Stimulated activated CD4-positive, alpha-beta T cell treated with anti-CD3 and anti-CD28 coated beads, Interleukin-1b, Interleukin-23, amount 100 ng/mL, for 24 hours (primary cell): Measurements from ENCODE around the gene RAB5A.
"Not testable (repeated sequence)": the region's sequence is repeated elsewhere in the genome, so short reads cannot be mapped to it uniquely, and the experiment has no call there.

Source experiments
- DNase-seq, 4 experiments: peaks; one replicate each; pipeline ENCODE4 v3.0.0-alpha.2; 2020; ENCODE audit warnings: low read depth in 4 of 4, low spot score in 1 of 4

The RAB5A gene

DNA sequence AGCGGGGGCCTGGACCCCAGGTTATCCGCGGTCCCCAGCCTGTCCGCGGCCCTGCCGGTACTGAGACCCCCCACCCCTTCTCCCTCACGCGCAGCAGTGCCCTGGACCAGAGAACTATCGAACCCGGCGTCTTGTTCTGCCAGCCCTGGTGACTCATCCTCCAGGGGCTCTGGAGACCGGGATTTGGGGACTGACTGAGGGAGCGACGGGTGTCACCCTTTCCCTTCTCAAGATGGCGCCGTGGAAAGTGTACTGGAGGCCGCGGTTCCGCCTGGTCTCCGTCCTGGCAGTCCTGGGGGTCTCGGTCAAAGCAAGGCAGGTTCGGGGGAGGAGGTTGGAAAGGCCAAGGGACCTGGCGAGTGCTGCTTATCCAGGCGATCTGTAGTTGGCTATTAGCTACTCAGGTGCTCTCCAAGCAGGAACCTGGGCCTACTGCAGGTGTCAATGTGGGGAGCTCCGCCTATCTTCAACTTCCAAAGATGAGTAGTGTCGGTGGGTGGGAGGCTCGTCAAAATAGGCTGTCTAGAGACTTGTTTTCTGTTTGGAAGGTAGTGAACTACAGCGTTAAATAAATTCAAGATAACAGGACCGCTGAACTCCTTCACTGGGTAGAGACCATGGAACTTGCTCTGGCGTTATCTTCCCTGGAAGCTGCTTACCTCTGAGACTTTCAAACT is 790 bp downstream of the RAB5A start:
- peak in 3 of 4 experiments; percentile 13 to 30 (median 21) for DNase-seq

DNA sequence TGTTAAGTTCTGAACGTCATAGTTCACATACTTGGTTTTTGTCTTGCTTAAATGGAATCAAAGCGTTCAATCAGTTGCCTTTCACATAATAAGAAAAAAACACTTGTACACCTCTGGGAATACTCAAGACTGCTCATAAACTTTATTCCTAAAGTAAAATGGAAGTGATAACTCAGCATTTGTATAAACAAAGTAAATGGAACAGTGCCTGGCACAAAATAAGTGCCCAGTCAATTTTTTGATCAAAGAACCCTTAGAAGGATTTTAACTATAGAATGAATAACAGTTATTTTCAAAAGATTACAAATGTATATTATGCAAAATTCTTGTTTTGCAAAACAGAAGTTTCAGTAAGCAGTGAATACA is 1.3 kb downstream of the RAB5A start:
- no peak for DNase-seq

DNA sequence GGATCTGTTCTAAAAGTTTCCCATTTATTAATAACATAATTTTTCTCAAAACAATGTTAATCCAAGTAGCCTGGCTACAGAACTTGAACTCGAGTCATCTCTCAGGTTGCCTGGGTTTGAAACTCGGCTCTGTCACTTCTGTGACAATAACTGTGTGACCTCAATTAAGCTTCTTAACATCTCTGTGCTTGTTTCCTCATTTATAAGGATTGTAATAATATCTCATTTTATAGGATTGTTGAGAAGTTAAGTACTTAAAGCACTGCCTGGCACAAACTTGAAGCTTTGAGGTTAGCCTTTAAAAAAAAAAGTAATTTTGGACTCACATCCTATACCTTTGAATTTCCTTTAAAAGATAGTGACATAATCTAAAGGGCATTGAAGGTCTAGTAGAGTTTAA is 3.4 kb downstream of the RAB5A start:
- DNase-seq, result no peak

DNA sequence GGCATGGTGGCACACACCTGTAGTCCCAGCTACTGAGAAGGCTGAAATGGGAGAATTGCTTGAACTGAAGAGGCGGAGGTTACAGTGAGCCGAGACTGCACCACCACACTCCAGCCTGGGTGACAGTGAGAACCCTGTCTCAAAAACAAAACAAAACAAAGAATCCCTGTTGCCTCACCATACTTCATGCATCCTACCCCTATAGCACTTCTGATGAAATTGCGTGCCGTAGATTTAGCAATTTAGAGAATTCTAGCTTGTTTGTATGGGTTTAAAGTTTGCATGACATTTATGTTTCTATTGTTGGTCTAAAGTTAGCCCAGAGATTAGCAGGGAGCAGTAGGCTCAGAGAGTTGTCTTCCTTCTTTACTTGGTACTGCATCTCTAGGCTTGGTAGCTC is 7.8 kb downstream of the RAB5A start:
- DNase-seq, result no peak

DNA sequence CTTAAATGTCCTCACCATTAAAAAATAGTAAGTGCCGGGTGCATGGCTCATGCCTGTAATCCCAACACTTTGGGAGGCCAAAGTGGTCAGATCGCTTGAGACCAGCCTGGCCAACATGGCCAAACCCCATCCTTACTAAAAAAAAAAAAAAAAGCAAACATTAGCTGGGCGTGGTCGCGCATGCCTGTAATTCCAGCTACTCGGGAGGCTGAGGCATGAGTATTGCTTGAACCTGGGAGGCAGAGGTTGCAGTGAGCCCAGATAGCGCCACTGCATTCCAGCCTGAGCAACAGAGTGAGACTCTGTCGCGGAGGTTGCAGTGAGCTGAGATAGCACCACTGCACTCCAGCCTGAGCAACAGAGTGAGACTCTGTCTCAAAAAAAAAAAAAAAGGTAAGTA is 10.5 kb downstream of the RAB5A start:
- not testable (repeated sequence) for DNase-seq

DNA sequence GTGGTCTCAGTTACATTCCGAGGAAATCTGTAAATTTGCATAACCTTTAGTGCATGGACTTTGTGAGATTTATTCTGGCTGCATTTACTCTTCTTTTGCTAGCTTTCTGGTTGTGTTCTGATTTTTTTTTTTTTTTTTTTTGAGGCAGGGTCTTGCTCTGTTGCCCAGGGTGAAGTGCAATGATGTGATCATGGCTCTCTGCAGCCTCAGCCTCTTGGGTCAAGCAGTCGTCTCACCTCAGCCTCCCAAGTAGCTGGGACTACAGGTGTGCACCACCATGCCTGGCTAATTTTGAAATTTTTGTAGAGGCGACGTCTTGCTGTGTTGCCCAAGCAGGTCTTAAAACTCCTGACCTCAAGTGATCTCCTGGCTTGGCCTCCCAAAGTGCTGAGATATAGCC is 12.6 kb downstream of the RAB5A start:
- DNase-seq, result no peak

DNA sequence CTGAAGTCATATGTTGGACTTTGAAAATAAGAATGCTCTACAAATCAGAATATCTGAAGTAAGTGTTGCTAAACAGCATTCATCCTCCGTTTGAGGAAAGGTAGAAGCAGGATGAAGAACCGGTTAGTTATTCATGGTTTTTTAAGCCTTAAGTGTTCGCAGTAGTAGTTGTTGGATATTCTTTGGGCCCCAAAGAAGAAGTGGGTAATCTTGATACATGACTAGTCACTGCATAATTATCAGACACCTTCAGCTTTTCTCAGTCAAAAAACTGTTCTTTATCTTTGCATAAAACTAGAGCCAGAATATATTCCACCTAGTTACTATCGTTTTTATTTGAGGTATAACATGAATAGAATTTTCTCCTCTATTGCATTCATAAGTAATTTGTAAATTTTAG is 13.8 kb downstream of the RAB5A start:
- DNase-seq, result no peak

DNA sequence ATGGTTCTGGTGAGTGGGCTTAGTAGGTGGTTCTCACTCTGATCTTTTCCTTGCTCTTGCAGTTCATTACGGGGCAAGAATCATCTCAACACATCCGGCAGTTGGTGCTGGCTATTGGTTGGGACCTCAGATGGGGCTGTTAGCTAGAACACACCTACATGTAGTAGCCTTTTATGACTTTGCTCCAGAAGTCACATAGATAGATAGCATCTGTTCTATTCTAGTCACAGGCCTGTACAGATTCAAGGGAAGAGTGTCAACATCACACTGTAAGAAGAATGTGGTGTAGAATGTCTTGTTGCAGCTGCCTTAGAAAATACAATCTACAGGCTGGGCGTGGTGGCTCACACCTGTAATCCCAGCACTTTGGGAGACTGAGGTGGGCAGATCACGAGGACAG is 15.1 kb downstream of the RAB5A start:
- DNase-seq, result no peak

DNA sequence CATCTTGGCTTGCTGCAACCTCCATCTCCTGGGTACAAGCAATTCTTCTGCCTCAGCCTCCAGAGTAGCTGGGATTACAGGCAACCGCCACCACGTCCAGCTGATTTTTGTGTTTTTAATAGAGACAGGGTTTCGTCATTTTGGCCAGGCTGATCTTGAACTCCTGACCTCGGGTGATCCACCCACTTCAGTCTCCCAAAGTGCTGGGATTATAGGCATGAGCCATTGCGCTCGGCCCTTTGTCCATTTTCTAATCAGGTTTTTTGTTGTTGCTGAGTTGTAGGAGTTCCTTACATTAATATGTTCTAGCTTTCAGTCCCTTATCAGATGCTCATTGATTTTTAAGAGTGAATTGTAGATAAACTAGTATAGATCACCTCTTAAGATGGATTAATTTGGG is 20.3 kb downstream of the RAB5A start:
- no peak for DNase-seq

DNA sequence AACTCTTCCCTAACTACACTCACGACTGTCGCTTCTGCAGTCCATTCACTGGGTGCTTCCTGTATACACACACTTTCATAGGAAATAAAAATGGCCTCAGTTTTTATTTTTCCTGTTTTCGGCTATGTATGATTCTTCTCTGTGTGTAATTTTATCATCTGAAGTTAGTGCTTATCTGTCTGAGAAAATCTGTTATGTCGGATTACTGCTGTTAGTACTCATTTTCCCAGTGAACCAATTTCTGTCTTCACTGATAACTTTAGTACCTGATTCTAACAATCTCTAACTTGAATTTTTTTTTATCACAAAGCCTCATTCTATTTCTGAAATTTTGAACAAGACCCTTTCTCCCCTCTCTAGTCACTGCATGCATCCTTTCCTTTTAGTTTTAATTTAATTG is 20.9 kb downstream of the RAB5A start:
- no peak for DNase-seq

DNA sequence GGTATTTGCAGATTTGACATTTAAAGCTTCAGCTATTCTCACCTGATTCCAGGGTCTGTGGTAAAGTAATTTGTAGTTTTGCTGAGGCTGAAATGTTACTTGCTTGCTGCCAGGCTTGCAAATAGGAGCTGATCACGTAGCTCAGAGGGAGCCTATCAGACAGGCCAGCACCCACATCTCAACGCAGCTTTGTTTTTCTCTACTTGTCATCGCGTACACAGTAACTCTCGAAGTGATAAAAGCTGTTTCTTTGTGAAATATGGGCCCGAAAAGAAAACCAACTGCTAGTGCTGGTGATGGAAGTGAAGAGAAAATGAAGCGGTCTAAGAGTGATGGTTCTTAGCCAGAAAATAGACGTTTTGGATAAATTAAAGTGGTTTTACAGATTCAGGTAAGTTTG is 23.4 kb downstream of the RAB5A start:
- no peak for DNase-seq

DNA sequence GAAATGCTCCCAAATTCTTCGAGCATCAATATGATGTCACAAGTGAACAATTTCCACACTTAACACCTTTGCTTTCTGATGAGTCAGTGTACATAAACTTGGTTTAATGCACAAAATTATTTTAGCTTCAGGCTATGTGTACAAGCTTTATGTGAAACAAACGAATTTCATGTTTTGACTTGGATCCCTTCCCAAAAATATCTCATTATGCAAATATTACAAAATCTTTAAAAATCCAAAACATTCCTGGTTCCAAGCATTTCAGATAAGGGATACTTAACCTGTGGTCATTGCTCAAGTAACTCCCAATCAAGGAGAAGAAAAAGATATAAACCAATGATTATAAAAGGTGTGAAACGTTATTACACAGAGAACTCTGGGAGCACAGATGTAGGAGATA is 25.2 kb downstream of the RAB5A start:
- no peak for DNase-seq

DNA sequence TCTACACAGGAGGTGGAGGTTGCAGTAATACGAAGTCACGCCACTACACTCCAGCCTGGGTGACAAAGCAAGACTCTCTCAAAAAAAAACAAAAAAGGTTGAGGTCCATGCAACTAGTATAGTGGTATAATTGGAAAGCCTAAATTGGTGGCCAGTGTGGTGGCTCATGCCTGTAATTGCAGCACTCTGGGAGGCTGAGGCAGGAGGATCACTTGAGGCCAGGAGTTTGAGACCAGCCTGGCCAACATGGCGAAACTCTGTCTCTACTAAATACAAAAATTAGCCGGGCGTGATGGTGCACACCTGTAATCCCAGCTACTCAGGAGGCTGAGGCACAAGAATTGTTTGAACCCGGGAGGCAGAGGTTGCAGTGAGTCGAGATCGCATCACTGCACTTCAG is 42.0 kb downstream of the RAB5A start:
- not testable (repeated sequence) for DNase-seq

DNA sequence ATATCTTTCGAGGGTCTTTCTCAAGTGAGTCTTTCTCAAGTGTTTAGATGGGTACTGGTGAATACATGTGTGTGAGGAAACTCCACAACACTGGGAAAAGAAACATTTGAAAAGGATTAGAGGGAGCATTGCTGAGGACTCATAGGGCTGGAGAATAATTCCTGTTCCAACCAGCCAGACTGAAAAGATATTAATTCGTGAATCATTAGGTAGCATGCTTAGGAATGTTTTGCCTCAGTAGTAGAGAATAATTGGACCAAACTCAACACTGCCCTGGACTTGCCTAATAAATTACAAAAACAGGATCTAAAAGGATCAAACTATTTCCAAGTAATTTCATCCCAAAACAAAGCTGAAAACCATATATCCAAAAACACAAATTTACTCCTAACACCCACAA is 47.9 kb downstream of the RAB5A start:
- no peak for DNase-seq

DNA sequence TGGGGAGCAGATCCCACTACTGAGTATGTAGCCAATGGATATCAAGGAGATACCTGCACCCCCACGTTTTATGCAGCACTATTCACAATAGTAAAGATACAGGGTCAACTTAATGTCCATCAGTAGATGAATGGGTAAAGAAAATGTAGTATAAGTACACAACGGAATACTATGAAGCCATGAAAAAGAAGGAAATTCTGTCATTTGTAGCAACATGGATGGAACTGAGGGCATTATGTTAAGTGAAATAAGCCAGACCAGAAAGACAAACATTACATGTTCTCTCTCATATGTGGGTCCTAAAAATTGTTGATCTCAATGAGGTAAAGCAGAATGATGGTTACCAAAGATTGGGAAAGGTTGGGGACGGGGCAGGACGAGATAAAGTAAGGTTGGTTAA is 50.6 kb downstream of the RAB5A start:
- no peak for DNase-seq

DNA sequence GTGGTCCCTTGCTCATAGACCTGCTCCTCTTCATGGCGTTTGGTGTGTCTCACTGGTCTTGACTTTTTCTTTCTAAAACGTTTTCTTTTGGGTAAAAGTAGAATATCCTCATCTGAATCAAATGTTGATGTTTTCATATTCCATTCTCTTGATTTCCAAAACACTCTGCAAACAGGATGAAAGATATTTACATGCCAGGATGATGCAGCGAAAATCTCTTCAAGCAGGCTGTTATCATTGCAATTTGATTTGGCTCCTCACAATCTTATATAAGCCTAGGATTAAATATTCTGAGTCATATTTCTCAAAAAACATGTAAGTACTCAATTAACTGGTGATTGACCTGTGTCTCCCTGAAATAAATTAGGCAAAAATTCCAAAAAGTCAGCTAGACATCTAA is 55.0 kb downstream of the RAB5A start:
- no peak for DNase-seq

DNA sequence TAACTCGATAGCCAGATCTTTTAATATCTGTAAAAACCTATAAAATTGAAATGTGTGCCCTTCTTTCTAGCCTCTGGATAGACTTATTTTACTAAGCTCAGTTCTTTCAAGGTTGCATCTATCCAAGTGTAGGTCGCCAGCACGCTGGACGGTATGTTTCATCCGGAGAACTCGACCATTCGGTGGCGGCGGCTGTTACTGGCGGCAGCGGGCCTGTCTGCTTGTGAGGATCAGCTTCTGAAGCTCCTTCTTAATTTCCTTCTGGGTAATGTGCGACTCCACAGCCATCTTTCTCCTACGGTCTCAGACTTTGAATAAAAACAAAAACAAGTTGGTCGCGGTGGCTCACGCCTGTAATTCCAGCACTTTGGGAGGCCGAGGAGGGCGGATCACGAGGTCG is 61.1 kb downstream of the RAB5A start:
- no peak for DNase-seq

DNA sequence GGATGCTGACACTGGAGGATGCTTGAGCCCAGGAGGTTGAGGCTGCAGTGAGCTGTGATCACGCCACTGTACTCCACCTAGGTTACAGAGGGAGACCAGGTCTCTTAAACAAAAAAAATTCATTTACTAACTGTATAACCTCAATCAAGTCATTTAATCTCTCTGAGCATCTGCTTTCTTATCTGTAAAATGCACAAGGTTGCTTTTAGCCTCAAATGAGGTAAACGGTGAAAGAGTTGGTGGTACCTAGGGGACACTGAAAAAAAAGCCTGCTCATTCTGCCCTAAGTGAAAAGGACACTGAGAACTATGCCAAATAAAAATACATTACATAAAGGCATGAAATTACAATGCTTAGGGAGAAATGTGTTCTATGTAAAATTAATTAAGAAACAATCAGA is 61.7 kb downstream of the RAB5A start:
- no peak for DNase-seq

DNA sequence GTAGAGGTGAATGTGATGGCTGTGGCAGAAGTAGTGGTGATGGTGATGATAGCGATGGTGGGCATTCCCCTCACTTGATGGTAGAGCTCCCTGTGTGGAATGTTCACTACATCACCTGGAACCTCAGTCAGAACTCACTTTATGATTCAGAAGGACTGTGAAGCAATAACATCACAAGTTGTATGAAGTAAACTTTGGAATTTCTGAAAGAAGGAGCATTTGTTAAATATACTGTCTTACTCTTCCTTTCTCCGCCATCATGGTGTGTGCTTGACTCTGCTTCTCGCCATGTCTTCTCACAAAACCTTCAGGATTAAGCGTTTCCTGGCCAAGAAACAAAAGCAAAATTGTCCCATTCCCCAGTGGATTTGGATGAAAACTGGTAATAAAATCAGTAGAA is 65.3 kb downstream of the RAB5A start, which contains the start of gene PP2D1:
TSS of gene PP2D1 (minus strand) at position 101 of the 400 bp plus-strand sequence. CDS start 192 bp downstream, outside the sequence.
- DNase-seq, result no peak

DNA sequence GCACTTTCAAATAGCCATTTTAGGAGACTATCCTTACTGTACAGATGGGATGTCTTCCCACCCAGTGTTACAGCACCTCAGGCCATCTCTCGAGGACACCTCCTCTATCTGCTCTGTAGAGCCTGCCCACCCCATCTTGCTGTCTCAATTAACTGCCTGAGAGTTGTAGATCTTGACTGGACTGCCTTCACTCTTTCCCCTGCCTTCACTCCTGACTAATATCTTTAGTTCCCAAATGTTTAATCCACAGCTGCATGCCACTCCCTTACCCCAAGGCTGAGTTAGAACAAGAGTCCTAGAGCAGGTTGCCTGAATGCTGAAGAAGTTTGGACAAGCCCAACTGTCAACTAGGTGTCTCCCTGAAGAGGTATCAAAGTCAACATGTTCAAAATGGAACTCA is 66.5 kb downstream of the RAB5A start:
- no peak for DNase-seq

DNA sequence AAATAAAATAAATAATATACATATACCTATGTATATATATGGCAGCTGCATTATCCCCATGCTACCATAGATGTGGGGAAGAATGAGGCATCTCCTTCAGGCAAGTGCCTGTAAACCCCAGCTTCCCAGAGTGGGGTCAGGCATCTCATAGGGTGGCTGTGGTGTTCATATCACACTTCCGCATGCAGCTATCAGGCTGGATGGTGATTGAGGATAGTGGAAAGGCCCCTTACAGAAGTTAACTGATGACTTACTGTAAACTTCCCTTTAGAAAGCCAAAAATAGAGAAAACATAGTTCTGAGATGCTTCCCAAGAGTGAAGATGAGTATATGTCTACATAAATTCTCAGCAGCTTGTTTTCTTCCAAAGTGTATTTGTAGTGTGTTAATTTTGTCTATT is 68.6 kb downstream of the RAB5A start:
- no peak for DNase-seq

DNA sequence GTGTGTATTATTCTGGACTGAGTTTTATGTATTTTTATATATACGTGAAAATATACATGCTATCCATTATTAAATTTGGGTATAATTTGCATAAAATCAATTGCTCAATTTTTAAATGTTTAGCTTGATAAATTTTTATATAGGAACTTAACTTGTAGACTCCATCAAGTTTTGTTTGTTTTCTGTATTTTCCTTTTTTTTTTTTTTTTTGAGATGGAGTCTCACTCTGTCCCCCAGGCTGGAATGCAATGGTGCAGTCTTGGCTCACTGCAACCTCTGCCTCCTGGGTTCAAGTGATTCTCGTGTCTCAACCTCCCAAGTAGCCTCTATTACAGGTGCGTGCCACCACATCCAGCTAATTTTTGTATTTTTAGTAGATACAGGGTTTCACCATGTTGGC is 69.2 kb downstream of the RAB5A start:
- DNase-seq, result not testable (repeated sequence)

DNA sequence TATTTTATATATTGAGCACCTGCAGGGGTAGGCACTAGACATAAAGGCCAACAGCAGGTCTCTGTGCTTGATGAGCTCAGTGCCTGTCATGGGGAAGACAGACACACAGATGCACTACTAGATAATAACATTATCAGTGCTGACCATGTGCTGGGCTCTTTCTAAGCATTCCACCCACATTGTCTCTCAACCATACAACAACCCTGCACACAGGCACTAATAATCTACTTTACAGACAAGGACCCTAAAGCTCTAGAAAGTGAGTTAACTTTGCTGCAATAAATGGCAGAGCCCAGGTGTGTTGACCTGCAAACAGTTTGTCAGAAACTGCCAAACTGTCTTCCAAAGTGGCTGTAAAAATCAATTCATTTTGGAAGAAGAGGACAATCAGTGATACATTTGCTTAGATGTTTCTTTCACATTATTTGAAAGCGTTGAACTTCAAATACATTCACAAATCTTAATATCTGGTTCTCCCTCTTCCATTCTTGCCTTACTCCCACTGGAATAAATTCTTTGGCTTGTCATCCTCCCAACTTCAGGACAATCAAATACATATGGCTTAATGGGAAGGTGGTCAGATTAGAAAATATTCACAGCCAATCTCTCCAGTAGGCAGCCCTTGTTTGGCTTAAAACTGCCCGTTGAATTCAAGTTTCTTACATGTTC is 76.2 kb downstream of the RAB5A start:
- DNase-seq, result no peak
